NT2/D1 (cell line): ENCODE measurements around the gene MTCH1.

Experiments
- DNase-seq: peaks from one replicate; pipeline ENCODE4 v3.0.0-alpha.2; 2011; ENCODE audit warnings: low read depth, low spot score
- H3K27me3 ChIP-seq: 2 replicates; pipeline ENCODE4 v1.6.0; 2011; ENCODE audit warnings: mild to moderate bottlenecking; ENCODE audit not compliant: insufficient read length, insufficient read depth
- H3K36me3 ChIP-seq: 2 replicates; pipeline ENCODE4 v1.6.1; 2011; ENCODE audit warnings: mild to moderate bottlenecking, low read length, mixed read lengths; ENCODE audit not compliant: insufficient read depth, insufficient read length
- H3K4me1 ChIP-seq: 2 replicates; pipeline ENCODE4 v1.5.1; 2011; ENCODE audit not compliant: insufficient read depth, insufficient read length
- H3K4me3 ChIP-seq: 2 replicates; pipeline ENCODE4 v1.5.1; 2011; ENCODE audit warnings: low read depth; ENCODE audit not compliant: insufficient read length
- H3K9ac ChIP-seq: 2 replicates; pipeline ENCODE4 v1.6.0; 2011; ENCODE audit warnings: low read depth; ENCODE audit not compliant: insufficient read length
- H3K9me3 ChIP-seq: 2 replicates; pipeline ENCODE4 v1.5.1; 2011; ENCODE audit warnings: mild to moderate bottlenecking, low read length; ENCODE audit not compliant: insufficient read depth
- SUZ12 ChIP-seq: IDR thresholded peaks from 2 replicates; pipeline ENCODE4 v1.6.1; 2011; ENCODE audit not compliant: insufficient read length, insufficient read depth; ENCODE audit errors: extremely low read depth
- YY1 ChIP-seq: IDR thresholded peaks from 2 replicates; pipeline ENCODE4 v1.6.1; 2011; ENCODE audit not compliant: insufficient read length, insufficient read depth
- ZNF274 ChIP-seq: IDR thresholded peaks from 2 replicates; pipeline ENCODE4 v1.6.1; 2011; ENCODE audit warnings: mild to moderate bottlenecking, low read depth, low read length

The MTCH1 gene

GRCh38 chr6:37014667-37015066 lies 28.7 kb upstream of the MTCH1 start:
- no peak overlapping the region for H3K9ac ChIP-seq
- H3K9me3 ChIP-seq = no peaks in the 10 kb centered on the region
- no peaks in the 10 kb centered on the region for H3K27me3 ChIP-seq
- no peaks in the 10 kb centered on the region for H3K36me3 ChIP-seq
- H3K4me3 ChIP-seq = no peak overlapping the region
- DNase-seq = no peak
- TF ChIP-seq ZNF274 = no peak
- TF ChIP-seq YY1 = no peak
- TF ChIP-seq SUZ12 = no peak
- peaks cover 5% of the 10 kb centered on the region for H3K4me1 ChIP-seq

- H3K36me3 ChIP-seq = no peaks in the 10 kb centered on the region
- H3K4me3 ChIP-seq = no peak overlapping the region
- no peaks in the 10 kb centered on the region for H3K9me3 ChIP-seq
- DNase-seq = no peak
- TF ChIP-seq SUZ12 (no peak), ZNF274 (no peak), YY1 (no peak)
- no peak overlapping the region for H3K9ac ChIP-seq
- H3K4me1 ChIP-seq = peaks cover 5% of the 10 kb centered on the region
- H3K27me3 ChIP-seq = no peaks in the 10 kb centered on the region
These were observed 27.8 kb upstream of the MTCH1 start for GRCh38 chr6:37013516-37014491.

GRCh38 chr6:37011656-37012378 lies 25.8 kb upstream of the MTCH1 start:
- no peak overlapping the region for H3K9ac ChIP-seq
- DNase-seq = no peak
- peaks cover 3% of the 10 kb centered on the region for H3K4me1 ChIP-seq
- no peaks in the 10 kb centered on the region for H3K9me3 ChIP-seq
- no peak for TF ChIP-seq ZNF274
- no peak for TF ChIP-seq SUZ12
- no peak for TF ChIP-seq YY1
- no peaks in the 10 kb centered on the region for H3K27me3 ChIP-seq
- H3K36me3 ChIP-seq = no peaks in the 10 kb centered on the region
- H3K4me3 ChIP-seq = no peak overlapping the region

DNA sequence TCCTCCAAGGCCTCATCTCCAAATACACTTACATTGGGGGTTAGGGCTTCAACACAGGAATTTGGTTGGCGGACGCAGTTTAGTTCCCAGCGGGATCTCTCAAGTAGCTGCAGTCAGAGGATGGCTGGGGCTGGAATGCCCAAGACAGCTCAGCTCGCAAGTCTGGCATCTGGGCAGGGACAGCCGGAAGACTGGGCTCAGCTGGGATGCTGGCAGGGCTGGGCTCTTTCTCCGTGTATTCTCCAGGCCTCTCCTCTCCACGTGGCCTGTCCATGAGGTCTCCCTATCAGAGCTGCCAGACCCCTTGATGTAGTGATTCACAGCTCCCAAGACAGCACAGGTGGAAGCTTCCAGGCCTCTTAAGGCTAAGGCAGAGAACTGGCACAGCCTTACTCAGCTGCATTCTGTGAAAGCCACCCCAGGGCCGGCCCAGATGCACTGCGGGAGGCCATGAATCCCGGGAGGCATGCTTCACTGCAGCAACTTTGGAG lies 24.5 kb upstream of the MTCH1 start:
- Histone ChIP-seq H3K9me3 (no peaks in the 10 kb centered on the region), H3K4me3 (no peak overlapping the region), H3K36me3 (no peaks in the 10 kb centered on the region), H3K9ac (no peak overlapping the region), H3K27me3 (no peaks in the 10 kb centered on the region), H3K4me1 (peaks cover 3% of the 10 kb centered on the region)
- DNase-seq = no peak
- no peak for TF ChIP-seq YY1
- no peak for TF ChIP-seq SUZ12
- no peak for TF ChIP-seq ZNF274

GRCh38 chr6:37008484-37009465 lies 22.8 kb upstream of the MTCH1 start:
- Histone ChIP-seq H3K4me3 (no peak overlapping the region), H3K36me3 (no peaks in the 10 kb centered on the region)
- DNase-seq = no peak

DNA sequence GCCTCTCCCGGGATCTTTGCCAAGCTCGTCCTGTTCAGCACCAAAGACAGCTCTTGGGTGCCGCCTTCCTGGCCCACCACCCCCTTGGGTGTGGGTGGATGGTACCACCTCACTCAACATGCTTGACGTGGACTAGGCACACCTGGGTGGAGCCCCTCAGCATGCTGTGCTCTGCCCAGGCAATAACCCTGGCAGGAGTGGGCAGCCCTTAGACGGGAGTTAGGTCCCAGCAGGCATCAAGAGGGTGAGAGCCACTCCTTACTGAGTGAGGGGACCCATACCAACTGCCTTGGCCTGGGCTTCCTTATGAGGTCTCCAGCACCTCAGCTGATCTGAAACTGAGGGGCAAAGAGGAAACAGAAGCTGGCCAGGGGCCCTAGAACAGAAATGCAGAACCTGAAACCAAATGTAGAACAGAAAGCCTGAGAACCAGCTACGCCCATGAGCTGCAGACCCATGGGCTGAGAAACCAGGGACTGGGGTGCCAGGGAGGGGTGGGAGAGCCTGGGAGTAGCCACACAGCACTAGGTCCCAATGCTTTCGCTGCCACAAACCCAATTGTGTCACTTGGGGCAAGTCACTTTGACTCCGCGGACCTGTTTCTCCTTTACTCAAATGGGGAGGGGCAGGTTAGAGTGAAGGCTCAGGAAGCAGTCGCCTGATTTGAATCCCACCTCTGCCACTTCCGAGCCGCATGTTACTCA lies 21.5 kb upstream of the MTCH1 start:
- DNase-seq = no peak

More at GRCh38 chr6:37008484-37009465, 22.8 kb upstream of the MTCH1 start:
- H3K4me1 ChIP-seq = peaks cover 3% of the 10 kb centered on the region
- no peak overlapping the region for H3K9ac ChIP-seq
- TF ChIP-seq YY1 = no peak
- TF ChIP-seq SUZ12 = no peak
- no peak for TF ChIP-seq ZNF274
- no peaks in the 10 kb centered on the region for H3K9me3 ChIP-seq
- H3K27me3 ChIP-seq = no peaks in the 10 kb centered on the region

More for the DNA sequence above, 21.5 kb upstream of the MTCH1 start:
- peaks cover 3% of the 10 kb centered on the region for H3K4me1 ChIP-seq
- no peak for TF ChIP-seq SUZ12
- no peak for TF ChIP-seq YY1
- no peak for TF ChIP-seq ZNF274
- no peak overlapping the region for H3K4me3 ChIP-seq
- H3K36me3 ChIP-seq = no peaks in the 10 kb centered on the region
- H3K9me3 ChIP-seq = no peaks in the 10 kb centered on the region
- H3K9ac ChIP-seq = no peak overlapping the region
- no peaks in the 10 kb centered on the region for H3K27me3 ChIP-seq
